HepG2 (cell line): ENCODE measurements around the gene ALG1L2. TPM values are rescaled to one million over a fixed set of nuclear protein-coding genes. Genes with fewer than 3 reads are reported as not detected.
"Not testable (repeated sequence)": the region's sequence is repeated elsewhere in the genome, so short reads cannot be mapped to it uniquely, and the experiment has no call there.

Experiments used
- ATAC-seq: fragments of 200-7000 bp; cut with Tn5 transposase; 3 replicates; pipeline ENCODE4 v1.9.1; 2020; ENCODE audit warnings: mild to moderate bottlenecking, moderate library complexity
- BruUV-seq: library from RNA; stranded (reverse); fragments of 400-500 nt; replicated peaks from 2 replicates; lab custom pipeline; 2021; lab: Mats Ljungman, UMichigan
- CTCF ChIA-PET: fragments of 300-600 bp; formaldehyde crosslinking; extraction: SDS; loops from one replicate; lab custom pipeline; 2021; ENCODE audit warnings: low total read pairs, inconsistent platforms, low intra/inter-chr PET ratio; lab: Yijun Ruan, JAX
- POLR2A ChIA-PET: fragments of 350-600 bp; sonication (Branson Sonifier 250); formaldehyde crosslinking; loops from one replicate; lab custom pipeline; 2020; ENCODE audit warnings: antibody characterized with exemption, inconsistent platforms; lab: Yijun Ruan, JAX
- DNase-seq: peaks from one replicate; pipeline ENCODE4 v3.0.0-alpha.2; 2015; ENCODE audit warnings: low spot score
- FAIRE-seq: peaks from 3 replicates; lab custom pipeline; 2011; peaks lifted over from hg19 to GRCh38; lab: Jason Lieb, UNC
- H2AFZ ChIP-seq: one replicate; pipeline ENCODE4 v1.6.1; 2011; ENCODE audit warnings: low read length, inconsistent platforms
- H3K27ac ChIP-seq: fragments of 300-600 bp; 3 replicates; pipeline ENCODE4 v1.8.0; 2011; ENCODE audit warnings: mixed run types, mild to moderate bottlenecking, mixed read lengths, low read length, inconsistent platforms; ENCODE audit not compliant: insufficient read depth; ENCODE audit errors: extremely low read length
- H3K27me3 ChIP-seq, 2 experiments: fragments of 200-600 bp in 1 of 2; 2 replicates in 1 of 2; 3 replicates in 1 of 2; pipeline versions ENCODE4 v1.6.0 to v1.8.0; 2011; ENCODE audit warnings: low read length in 2 of 2, mild to moderate bottlenecking in 2 of 2, moderate library complexity in 2 of 2, inconsistent platforms in 1 of 2; ENCODE audit not compliant: insufficient read depth in 2 of 2, control insufficient read depth in 1 of 2
- H3K36me3 ChIP-seq, 2 experiments: fragments of 200-600 bp in 1 of 2; replicated peaks in 1 of 2; 2 replicates in 1 of 2; 3 replicates in 1 of 2; pipeline versions ENCODE4 v1.5.1 to v1.8.0; 2011; ENCODE audit warnings: low read length in 2 of 2, inconsistent platforms in 1 of 2; ENCODE audit not compliant: insufficient read depth in 2 of 2, control insufficient read depth in 1 of 2
- H3K4me1 ChIP-seq: 2 replicates; pipeline ENCODE4 v1.5.1; 2012; ENCODE audit warnings: low read length, inconsistent platforms; ENCODE audit not compliant: insufficient read depth
- H3K4me2 ChIP-seq: 2 replicates; pipeline ENCODE4 v1.6.0; 2011; ENCODE audit warnings: low read depth, low read length, inconsistent platforms
- H3K4me3 ChIP-seq, 3 experiments: fragments of 200-600 bp in 1 of 3; sonication (generic), shearing (Covaris generic) in 1 of 3; replicated peaks in 1 of 3; 2 replicates each; pipeline ENCODE4 v1.5.1; 2011 to 2016; ENCODE audit warnings: low read length in 3 of 3, inconsistent platforms in 2 of 3, low read depth in 2 of 3, mild to moderate bottlenecking in 2 of 3, control low read depth in 1 of 3, mixed read lengths in 1 of 3; ENCODE audit not compliant: insufficient read depth in 1 of 3
- H3K79me2 ChIP-seq: one replicate; pipeline ENCODE4 v1.6.1; 2011; ENCODE audit warnings: low read length, inconsistent platforms; ENCODE audit not compliant: insufficient read depth
- H3K9ac ChIP-seq: 2 replicates; pipeline ENCODE4 v1.6.0; 2011; ENCODE audit warnings: mild to moderate bottlenecking, low read depth, low read length, inconsistent platforms; ENCODE audit not compliant: insufficient read depth
- H3K9me3 ChIP-seq: 2 replicates; pipeline ENCODE4 v1.5.1; 2012; ENCODE audit warnings: mild to moderate bottlenecking, low read length
- H4K20me1 ChIP-seq: 2 replicates; pipeline ENCODE4 v1.6.0; 2011; ENCODE audit warnings: inconsistent platforms, mild to moderate bottlenecking, low read length, moderate library complexity; ENCODE audit not compliant: insufficient read depth
- ATF7 ChIP-seq, 2 experiments: fragments of 450-650 bp in 1 of 2; sonication (generic) in 1 of 2; formaldehyde crosslinking in 1 of 2; IDR thresholded peaks; 2 replicates each; pipeline versions ENCODE4 v1.4.0 to v1.6.1; 2016 to 2020; ENCODE audit warnings: antibody characterized with exemption in 1 of 2, mild to moderate bottlenecking in 1 of 2, missing genetic modification reagents in 1 of 2
- WGBS: methylation state at CpG from one replicate; pipeline ENCODE4 v1.1.6; 2017; ENCODE audit warnings: low lambda C conversion rate; 5-methylcytosine and 5-hydroxymethylcytosine counted together
- in situ Hi-C: cut with HindIII; loops from 2 replicates; pipeline ENCODE4 v1.10.0; 2017; ENCODE audit warnings: low pct_unique_long_range_greater_than_20kb; ENCODE audit not compliant: extremely low pct_ligation_motif_present
- intact Hi-C: fragments of 100-400 bp; cut with micrococcal nuclease; formaldehyde crosslinking; loops from one replicate; pipeline ENCODE4 v1.10.0; 2022; ENCODE audit not compliant: unreplicated experiment
- polyA plus RNA-seq, 8 experiments: library from polyadenylated mRNA; depleted of rRNA in 3 of 8; stranded (reverse) in 7 of 8; unstranded in 1 of 8; fragments of >200 nt; fragmentation: Illumina TruSeq in 4 of 8; extraction: Trizol in 4 of 8; gene quantifications; 2 replicates each; pipeline versions ENCODE4 v1.2.1 to v1.2.3, GENCODE V29; 2011 to 2016; ENCODE audit warnings: low read depth in 4 of 8, missing spikeins in 1 of 8, mixed read lengths in 1 of 8; ENCODE audit not compliant: insufficient read depth in 1 of 8
- total RNA-seq, 5 experiments: library from RNA; depleted of rRNA; stranded (reverse); fragments of >200 nt; fragmentation: Illumina TruSeq; extraction: Trizol; gene quantifications; 2 replicates each; pipeline ENCODE4 v1.2.3, GENCODE V29; 2016; ENCODE audit warnings: low read depth in 1 of 5

Gene ALG1L2
- total and polyA plus RNA-seq, 2 of the 13 experiments (the other 11 are each of a cell fraction or from before 2014, with no cell fraction given) = 0.13 to 0.55 TPM

- not testable (repeated sequence) for H4K20me1 ChIP-seq; H3K27me3 ChIP-seq; H3K4me3 ChIP-seq; H3K9ac ChIP-seq; ATAC-seq; FAIRE-seq; H3K4me2 ChIP-seq; BruUV-seq; TF ChIP-seq ATF7 (CRISPR knock-in tag; IDR thresholded peaks at IDR 0.05)
- peak; percentile 88 for TF ChIP-seq ATF7 (IDR thresholded peaks at IDR 0.05)
- TF ChIP-seq, all 625 proteins: peak for 1; not testable (repeated sequence) for 624
- in situ Hi-C loops, H3K27ac ChIP-seq, DNase-seq, H3K79me2 ChIP-seq, H2AFZ ChIP-seq, POLR2A ChIA-PET, H3K36me3 ChIP-seq, CTCF ChIA-PET, H3K9me3 ChIP-seq, H3K4me1 ChIP-seq, intact Hi-C loops: not testable (repeated sequence)
- 0% methylated on average over 2 of the region's 2 CpGs for WGBS
Observed at GRCh38 chr3:130137685-130138084, 56.1 kb downstream of the ALG1L2 start.

- CTCF ChIA-PET, ATAC-seq, H3K36me3 ChIP-seq, H3K27ac ChIP-seq, BruUV-seq, H3K4me1 ChIP-seq, H2AFZ ChIP-seq, intact Hi-C loops, FAIRE-seq, H3K79me2 ChIP-seq, H3K9me3 ChIP-seq, in situ Hi-C loops, H3K4me2 ChIP-seq, DNase-seq, H3K27me3 ChIP-seq, H4K20me1 ChIP-seq, POLR2A ChIA-PET, H3K9ac ChIP-seq, H3K4me3 ChIP-seq: not testable (repeated sequence)
- WGBS = 13% methylated on average over 5 of the region's 8 CpGs
Observed at GRCh38 chr3:130138992-130139391, 57.4 kb downstream of the ALG1L2 start.

- 36% methylated on average over 16 of the region's 16 CpGs for WGBS
- H3K36me3 ChIP-seq, H3K4me3 ChIP-seq, H4K20me1 ChIP-seq, H3K27me3 ChIP-seq, H3K9ac ChIP-seq, POLR2A ChIA-PET, in situ Hi-C loops, H3K27ac ChIP-seq, H3K4me1 ChIP-seq, intact Hi-C loops, H3K4me2 ChIP-seq, CTCF ChIA-PET, BruUV-seq, ATAC-seq, H2AFZ ChIP-seq, DNase-seq, H3K9me3 ChIP-seq, FAIRE-seq, H3K79me2 ChIP-seq: not testable (repeated sequence)
Observed at GRCh38 chr3:130140756-130141155, 59.1 kb downstream of the ALG1L2 start.
